Measurements from ENCODE around the gene ACOT11.
"Not testable (repeated sequence)": the region's sequence is repeated elsewhere in the genome, so short reads cannot be mapped to it uniquely, and the experiment has no call there.

ACOT11 gene

DNA sequence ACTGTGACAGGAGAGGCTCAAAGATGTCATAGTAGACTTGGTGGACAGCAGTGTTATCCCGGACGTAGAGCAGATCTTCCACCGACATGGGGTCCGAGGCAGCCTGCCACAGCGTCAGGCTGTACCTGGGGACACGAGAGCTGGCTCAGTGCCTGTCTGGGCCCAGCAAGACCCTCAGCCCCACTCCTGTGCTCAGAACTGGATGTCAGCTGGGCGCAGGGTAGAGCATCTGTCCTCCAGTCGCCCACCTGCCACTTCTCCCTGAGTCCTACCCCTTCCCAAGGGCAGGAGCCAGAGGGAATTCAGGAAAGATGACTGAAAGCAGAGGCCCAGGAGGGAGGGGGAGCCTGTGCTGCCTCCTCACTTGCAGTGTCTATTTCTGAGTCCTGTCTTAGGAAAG is 63.6 kb downstream of the ACOT11 start:
- DNase-seq = no peak

DNA sequence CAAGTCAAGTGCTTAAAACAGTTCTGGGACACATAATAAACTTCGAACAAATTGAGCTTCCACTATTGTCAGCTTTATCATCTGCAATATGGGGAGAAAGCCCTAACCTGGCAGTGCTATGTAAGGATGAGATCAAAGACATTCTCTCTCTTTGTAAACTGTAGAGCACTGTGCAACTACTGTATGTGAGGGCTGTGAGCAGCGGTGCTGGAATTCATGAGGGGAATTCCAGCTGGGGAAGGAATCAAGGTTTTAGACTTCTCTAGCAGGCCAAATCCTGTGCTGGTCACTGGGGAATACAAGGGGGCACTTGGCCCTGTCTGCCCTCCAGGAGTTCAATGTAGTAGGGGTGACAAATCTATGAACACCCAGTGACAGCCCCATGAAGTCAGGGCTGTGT is 66.0 kb downstream of the ACOT11 start:
- DNase-seq = no peak

- no peak for DNase-seq
Measured at GRCh38 chr1:54614563-54614962, 66.5 kb downstream of the ACOT11 start.

- DNase-seq = no peak
Measured at GRCh38 chr1:54615531-54616279, 67.7 kb downstream of the ACOT11 start.

- no peak for DNase-seq
Measured at GRCh38 chr1:54619749-54620148, 71.7 kb downstream of the ACOT11 start.

DNA sequence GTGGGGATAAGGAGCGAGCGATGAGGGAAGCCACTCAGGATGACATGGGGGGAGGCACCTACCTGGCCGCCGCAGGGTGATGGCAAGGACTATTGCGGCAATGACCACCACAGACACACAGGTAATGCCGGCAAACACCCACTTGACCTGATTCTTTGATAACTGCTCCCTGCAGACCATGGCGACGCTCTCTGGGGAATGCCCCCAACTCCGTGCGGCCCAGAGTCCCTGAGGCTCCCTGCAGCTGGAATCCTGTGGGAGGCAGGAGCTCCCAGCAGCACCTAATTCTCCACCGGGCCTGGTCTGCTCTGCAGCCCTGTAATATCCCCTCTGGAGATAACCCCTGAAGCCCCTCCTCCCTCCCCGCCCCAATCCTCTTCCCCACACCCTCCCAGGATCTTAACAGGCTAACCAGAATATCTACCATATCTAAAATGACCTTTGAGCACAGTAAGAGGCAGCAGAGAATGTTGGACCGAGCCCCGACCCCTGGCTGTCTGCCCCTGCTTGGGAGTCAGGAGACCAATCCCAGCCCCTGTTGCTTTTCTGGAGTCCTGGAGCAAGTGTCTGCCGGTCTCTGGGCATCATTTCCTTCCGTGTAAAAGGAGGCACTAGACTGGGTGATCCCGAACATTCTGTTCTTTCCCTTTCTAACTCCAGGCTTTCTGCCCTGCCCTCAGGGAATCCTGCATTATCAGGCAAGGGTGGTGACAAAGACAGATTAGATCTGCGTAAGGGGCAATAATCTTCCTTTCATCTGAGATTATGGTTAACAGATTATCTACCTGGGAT is 75.4 kb downstream of the ACOT11 start, which contains the start of gene FAM151A:
Gene FAM151A (minus strand): TSS at position 310 of the 792 bp plus-strand sequence. CDS start 130 bp downstream, at position 180.
- no peak for DNase-seq

- no peak for DNase-seq
Measured at GRCh38 chr1:54624466-54625464, 76.7 kb downstream of the ACOT11 start.

- DNase-seq = no peak
Measured at GRCh38 chr1:54627196-54627595, 79.2 kb downstream of the ACOT11 start.

DNA sequence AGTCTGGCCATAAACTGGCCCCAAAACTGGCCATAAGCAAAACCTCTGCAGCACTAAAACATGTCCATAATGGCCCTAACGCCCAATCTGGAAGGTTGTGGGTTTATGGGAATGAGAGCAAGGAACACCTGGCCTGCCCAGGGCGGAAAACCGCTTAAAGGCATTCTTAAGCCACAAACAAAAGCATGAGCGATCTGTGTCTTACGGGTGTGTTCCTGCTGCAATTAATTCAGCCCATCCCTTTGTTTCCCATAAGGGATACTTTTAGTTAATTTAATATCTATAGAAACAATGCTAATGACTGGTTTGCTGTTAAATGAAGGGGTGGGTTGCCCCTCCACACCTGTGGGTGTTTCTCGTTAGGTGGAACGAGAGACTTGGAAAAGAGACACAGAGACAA is 87.8 kb downstream of the ACOT11 start:
- DNase-seq = not testable (repeated sequence)

- not testable (repeated sequence) for DNase-seq
Measured at GRCh38 chr1:54636461-54637446, 88.7 kb downstream of the ACOT11 start.

GRCh38 chr1:54640361-54640760 is 92.3 kb downstream of the ACOT11 start:
- no peak for DNase-seq

DNA sequence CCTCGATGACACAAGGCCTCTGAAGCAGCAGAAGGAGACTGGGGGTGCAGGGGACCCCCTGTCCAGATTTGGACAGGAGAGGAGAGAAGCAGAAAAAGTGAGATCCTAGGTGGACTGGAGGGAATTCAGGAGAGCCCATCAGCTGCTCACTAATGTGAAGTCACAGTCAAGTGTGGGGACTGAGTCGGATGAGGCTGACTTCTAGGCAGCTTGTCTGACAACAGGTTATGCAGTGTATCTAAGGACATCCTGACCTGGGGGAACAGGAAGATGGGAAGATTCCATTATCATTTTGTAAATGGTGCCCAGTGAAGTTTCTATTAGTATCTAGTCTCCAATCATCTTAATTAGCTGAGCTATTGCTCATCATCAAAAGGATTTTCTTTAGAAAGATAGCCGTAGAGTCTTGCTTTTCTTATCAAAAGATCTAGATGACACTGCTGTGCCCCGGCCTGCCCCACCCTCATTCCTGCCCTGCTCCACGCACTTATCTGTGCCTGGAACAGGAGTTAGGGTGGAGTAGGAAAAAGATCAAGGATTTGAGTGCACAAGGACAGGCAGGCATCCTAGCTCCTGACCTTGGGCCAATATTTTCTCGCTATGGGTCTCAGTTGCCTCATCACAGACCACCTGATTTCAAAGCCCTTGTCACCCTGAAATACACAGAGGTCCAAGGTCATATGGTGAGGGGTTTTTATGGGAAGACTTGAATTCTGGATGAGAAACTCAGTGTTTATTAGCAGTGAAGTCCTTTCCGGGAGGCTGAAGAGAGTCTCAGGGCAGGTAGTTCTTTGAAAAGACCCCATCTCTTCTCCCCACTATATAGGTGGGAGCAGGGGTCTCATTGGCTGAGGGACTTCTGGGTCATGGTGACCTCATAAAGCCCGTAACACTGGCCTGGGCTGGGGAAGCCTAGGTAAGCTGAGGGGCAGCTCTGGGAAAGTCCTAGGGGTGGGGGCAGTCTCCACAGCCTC is 93.1 kb downstream of the ACOT11 start, which contains the start of gene MROH7:
Gene MROH7 (plus strand): TSS at position 924 of the 974 bp plus-strand sequence. CDS start 11,141 bp downstream, outside the sequence.
- no peak for DNase-seq

DNA sequence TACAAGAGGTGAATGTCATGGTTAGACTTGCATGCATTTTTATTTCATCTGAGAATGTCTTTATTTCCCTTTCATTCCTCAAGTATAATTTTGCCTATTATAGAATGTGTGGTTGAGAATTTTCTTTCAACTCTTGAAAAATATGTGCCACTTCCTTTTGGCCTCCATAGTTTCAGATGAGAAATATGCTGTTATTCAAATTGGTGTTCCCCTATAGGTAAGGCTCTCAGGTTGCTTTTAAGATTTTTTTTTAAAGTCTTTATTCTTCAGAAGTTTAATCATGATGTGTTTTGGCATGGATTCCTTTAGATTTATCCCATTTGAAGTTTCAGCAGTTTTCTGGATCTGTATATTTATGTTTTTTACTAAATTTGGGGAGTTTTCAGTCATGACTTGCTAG is 95.7 kb downstream of the ACOT11 start:
- no peak for DNase-seq

- no peak for DNase-seq
Measured at GRCh38 chr1:54645806-54646676, 98.0 kb downstream of the ACOT11 start.

GRCh38 chr1:54649130-54649898 is 101.3 kb downstream of the ACOT11 start:
- DNase-seq = no peak

GRCh38 chr1:54649921-54650320 is 101.9 kb downstream of the ACOT11 start:
- no peak for DNase-seq

GRCh38 chr1:54650417-54650816 is 102.4 kb downstream of the ACOT11 start:
- DNase-seq = no peak

GRCh38 chr1:54651608-54652007 is 103.6 kb downstream of the ACOT11 start:
- no peak for DNase-seq
